GM18873 (cell line): ENCODE measurements around the gene UQCRC2.
"Not testable (repeated sequence)": the region's sequence is repeated elsewhere in the genome, so short reads cannot be mapped to it uniquely, and the experiment has no call there.

Source experiments
- ATAC-seq: cut with Tn5 transposase; IDR thresholded peaks from one replicate; pipeline ENCODE4 v1.9.1; 2021; ENCODE audit warnings: mild to moderate bottlenecking, moderate library complexity, moderate number of reproducible peaks; ENCODE audit not compliant: unreplicated experiment, low FRiP score

The UQCRC2 gene

GRCh38 chr16:21980032-21980431 is 26.9 kb downstream of the UQCRC2 start:
- ATAC-seq: no peak

GRCh38 chr16:21982108-21982507 is 28.9 kb downstream of the UQCRC2 start:
- no peak for ATAC-seq

- no peak for ATAC-seq
These were observed 30.9 kb downstream of the UQCRC2 start for GRCh38 chr16:21984062-21984461.

- ATAC-seq: no peak
These were observed 32.4 kb downstream of the UQCRC2 start for GRCh38 chr16:21985524-21985923.

GRCh38 chr16:21986692-21987246 is 33.6 kb downstream of the UQCRC2 start:
- ATAC-seq: no peak

GRCh38 chr16:21987498-21987897 is 34.3 kb downstream of the UQCRC2 start:
- ATAC-seq: no peak

GRCh38 chr16:21989133-21989532 is 36.0 kb downstream of the UQCRC2 start:
- ATAC-seq: no peak

GRCh38 chr16:21989751-21990150 is 36.6 kb downstream of the UQCRC2 start:
- ATAC-seq: no peak

- no peak for ATAC-seq
These were observed 37.3 kb downstream of the UQCRC2 start for GRCh38 chr16:21990381-21990944.

- ATAC-seq: no peak
These were observed 38.5 kb downstream of the UQCRC2 start for GRCh38 chr16:21991621-21992020.

- ATAC-seq: no peak
These were observed 41.8 kb downstream of the UQCRC2 start for GRCh38 chr16:21994856-21995465.

- no peak for ATAC-seq
These were observed 43.9 kb downstream of the UQCRC2 start for GRCh38 chr16:21996923-21997696.

- ATAC-seq: no peak
These were observed 44.7 kb downstream of the UQCRC2 start for GRCh38 chr16:21997697-21998480.

GRCh38 chr16:22001591-22001990 is 48.4 kb downstream of the UQCRC2 start:
- ATAC-seq: no peak

- ATAC-seq: not testable (repeated sequence)
These were observed 48.9 kb downstream of the UQCRC2 start for GRCh38 chr16:22002047-22002446.

- no peak for ATAC-seq
These were observed 50.0 kb downstream of the UQCRC2 start for GRCh38 chr16:22003195-22003594.

- no peak for ATAC-seq
These were observed 51.2 kb downstream of the UQCRC2 start for GRCh38 chr16:22004341-22004740.

GRCh38 chr16:22005746-22006145 is 52.6 kb downstream of the UQCRC2 start:
- ATAC-seq: no peak

- ATAC-seq: no peak
These were observed 53.5 kb downstream of the UQCRC2 start for GRCh38 chr16:22006636-22007035.

- no peak for ATAC-seq
These were observed 54.0 kb downstream of the UQCRC2 start for GRCh38 chr16:22007159-22007508.
